A673 (cell line): ENCODE results near the gene PPP1R8.

ENCODE experiments used
- CTCF ChIP-seq: fragments of 300-800, 200-600 bp; sonication (generic); conservative IDR thresholded peaks from 2 replicates; pipeline ENCODE4 v1.5.1; 2017; ENCODE audit warnings: low read depth, mild to moderate bottlenecking, antibody characterized with exemption, low read length, moderate library complexity, mixed read lengths
- EZH2 ChIP-seq: fragments of 200-600 bp; sonication (generic); IDR thresholded peaks from 2 replicates; pipeline ENCODE4 v1.6.1; 2017; ENCODE audit warnings: borderline replicate concordance, low read depth, mild to moderate bottlenecking, mixed read lengths, antibody characterized with exemption, low read length; ENCODE audit not compliant: poor library complexity, severe bottlenecking

GRCh38 chr1:27877115-27877416, 46.5 kb downstream of the PPP1R8 start:
- TF ChIP-seq CTCF, result no peak
- no peak for TF ChIP-seq EZH2
